ENCODE data around the gene S100A11.
"Not testable (repeated sequence)": the region's sequence is repeated elsewhere in the genome, so short reads cannot be mapped to it uniquely, and the experiment has no call there.

S100A11 gene

DNA sequence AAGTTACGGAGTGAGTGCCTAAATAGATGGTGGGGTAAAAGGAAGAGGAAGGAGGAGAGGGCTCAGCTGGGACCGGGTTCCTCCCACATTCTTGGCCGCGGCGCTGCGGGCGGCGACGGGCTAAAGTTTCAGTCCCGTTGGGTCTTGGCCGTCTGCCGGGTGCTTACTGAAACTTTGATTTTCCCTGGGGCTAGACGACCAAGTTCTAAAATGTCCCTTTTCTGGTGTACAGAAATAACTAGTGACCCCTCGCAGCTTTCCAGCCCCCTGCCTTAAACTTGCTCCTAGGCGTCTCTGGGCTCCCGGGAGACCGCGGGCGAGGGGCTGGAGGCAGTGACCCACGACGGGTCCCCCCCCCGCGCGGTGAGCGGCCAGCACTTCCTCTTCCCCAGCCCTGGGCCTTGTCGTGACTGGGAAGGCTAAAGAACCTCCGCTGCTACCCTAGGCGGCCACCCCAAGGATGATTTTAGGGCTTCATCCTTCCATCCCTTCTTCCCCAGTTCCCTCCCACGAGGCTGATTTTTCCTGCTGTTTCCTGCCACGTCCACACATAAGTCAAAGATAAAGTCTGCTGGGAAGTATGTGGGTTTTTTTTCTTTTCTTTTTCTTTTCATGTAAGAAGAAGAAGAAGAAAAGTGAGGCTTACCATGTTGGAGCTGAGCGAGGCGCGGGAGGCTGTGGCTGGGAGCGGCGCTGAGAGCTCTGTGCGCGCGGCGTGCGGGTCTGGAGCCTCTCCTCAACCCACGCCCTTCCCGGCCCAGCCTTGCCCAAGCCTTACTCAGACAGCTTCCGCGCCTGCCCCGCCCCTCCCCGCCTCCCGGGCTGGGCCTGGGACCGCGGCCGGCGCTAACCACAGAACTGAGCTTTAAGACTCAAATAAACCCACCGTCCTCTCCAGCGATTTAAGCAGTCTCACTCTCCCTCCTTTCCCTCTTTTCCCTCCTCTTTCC, at the start of gene S100A11:
TSS of gene S100A11 (minus strand) at position 738 of the 950 bp plus-strand sequence. CDS start at position 649, 89 bp downstream.
- DNase-seq (ENCODE audit: low read depth in 3 of 3), result peak; percentile 56 to 87 (median 61)

DNA sequence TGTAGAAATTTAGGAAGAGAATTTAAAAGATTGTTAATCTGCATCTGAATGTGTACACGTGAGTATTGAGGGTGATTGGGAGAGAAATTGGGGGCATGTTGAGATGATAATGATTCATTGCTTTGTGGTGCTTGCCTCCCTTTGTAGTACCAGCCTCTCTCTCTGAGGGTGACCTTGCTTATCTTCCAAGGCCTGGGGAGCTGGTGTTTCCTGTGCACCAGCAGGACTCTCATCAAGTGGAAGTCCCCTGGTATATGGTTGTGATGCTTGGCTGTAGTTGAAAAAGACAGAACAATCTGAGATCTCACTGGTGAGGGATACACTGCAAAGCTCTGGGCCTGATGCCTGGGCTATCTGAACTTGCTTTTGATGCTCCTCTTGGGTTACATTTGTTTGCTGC, 48.0 kb upstream of the S100A11 start:
- DNase-seq (ENCODE audit: low read depth in 3 of 3), result no peak

DNA sequence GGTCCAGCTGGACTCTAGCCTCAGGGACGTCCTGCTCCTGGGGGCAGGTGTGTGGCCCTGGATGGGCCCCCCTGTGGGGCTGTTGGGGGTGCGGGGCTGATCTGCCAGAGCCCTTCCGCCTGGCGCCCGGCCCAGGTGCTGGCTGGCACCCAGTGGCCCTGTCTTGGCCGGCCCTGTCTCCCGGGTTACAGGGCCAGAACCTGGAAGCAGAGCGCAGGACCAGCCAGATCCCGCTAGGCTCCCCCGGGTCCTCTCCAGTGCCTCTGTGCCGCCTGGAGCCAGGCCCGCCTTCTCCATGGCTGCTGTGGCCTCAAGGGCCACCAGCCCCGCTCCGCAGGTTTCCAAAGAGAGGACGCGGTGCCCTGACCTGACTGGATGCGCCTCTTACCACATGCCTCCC, 44.2 kb upstream of the S100A11 start:
- DNase-seq (ENCODE audit: low read depth in 3 of 3), result not testable (repeated sequence)

DNA sequence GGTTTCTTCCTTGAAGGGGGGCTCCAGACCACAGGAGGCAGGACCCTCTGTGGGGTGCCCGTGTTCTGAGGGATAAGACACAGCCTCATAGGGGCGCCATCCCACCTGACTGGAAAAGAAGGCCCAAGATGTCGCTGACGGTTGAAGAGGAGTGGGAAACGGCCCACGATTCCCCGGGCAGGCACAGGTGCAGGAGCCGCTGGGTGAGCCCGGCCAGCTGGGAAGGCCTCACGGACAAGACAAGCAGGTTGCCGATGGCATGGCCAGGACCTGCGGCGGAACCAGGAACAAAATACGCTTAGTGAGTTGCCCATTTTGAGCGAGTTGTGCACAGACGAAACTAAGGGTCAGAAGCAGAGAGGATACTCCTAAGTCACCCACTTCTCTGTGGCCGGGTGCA, 43.7 kb upstream of the S100A11 start:
- not testable (repeated sequence) for DNase-seq (ENCODE audit: low read depth in 3 of 3)

DNA sequence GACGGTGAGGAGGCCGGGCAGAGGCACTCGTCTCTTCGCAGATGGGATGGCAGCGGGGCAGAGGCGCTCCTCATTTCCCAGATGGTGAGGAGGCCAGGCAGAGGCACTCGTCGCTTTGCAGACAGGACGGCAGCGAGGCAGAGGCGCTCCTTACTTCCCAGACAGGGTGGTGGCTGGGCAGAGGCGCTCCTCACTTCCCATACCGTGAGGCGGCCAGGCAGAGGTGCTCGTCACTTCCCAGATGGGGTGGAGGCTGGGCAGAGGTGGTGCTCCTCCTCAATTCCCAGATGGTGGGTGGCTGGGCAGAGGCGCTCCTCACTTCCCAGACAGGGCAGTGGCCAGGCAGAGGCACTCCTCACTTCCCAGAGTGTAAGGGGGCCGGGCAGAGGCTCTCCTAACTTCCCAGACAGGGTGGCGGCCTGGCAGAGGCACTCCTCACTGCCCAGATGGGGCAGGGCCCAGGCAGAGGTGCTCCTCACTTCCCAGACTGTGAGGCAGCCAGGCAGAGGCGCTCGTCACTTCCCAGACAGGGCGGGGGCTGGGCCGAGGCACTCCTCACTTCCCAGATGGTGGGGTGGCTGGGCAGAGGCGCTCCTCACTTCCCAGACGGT, 42.1 kb upstream of the S100A11 start:
- DNase-seq (ENCODE audit: low read depth in 3 of 3), result no peak

DNA sequence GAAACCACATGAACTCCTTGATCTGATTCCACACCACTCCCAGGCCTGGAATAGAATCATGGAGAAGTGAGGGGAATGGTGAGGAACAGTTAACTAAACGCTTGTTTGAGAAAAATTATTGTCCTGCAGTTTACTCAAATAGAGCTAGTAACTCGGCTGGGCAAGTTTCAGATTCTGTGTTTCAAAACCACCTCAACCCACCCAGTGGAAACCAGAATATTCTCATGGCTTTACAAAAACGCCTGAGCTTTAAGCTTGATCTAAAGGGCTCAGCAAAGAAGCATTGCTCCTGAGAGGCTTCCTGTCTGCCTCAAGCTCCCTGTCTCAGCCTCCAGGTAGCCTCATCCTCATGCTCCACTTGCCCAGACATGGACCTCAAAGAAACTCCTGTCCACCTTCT, 35.5 kb upstream of the S100A11 start:
- DNase-seq (ENCODE audit: low read depth in 3 of 3), result no peak

DNA sequence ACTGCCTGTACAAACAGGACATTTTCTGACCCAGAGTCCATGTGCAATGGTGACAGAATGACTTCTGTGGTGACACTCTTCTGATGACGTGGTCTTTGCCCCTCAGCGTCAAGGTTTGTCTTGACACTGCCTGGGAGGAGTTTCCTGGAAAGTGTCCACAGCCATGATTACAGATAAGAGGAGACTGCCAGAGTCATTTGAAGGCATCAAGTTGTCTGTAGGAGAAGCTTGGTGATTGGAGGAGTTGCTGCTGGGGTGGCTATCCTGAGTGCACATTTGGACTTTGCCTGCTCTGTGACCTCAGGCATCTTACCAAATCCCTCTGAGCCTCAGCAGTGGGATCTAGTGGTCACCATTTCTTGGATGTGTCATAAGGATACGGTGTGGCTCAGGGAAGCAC, 34.3 kb upstream of the S100A11 start:
- no peak for DNase-seq (ENCODE audit: low read depth in 3 of 3)

DNA sequence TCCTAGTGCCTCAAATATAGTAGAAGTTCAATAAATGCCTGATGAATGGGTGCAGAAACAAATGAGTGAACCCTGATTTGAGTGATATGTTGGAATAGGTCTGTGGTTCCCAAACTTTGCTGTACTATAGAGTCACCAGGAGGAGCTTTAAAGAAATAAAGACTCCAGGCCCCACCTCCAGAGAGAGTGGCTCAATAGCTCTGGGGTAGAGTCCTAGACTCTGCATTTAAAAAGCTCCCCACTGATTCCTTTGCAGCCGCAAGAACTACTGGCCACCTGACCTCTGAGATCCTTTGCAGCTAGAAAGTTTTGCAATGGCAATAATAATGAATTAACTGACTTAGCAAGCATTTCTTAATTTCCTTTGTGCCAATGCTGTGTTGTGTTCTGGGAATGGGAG, 31.1 kb upstream of the S100A11 start:
- no peak for DNase-seq (ENCODE audit: low read depth in 3 of 3)

DNA sequence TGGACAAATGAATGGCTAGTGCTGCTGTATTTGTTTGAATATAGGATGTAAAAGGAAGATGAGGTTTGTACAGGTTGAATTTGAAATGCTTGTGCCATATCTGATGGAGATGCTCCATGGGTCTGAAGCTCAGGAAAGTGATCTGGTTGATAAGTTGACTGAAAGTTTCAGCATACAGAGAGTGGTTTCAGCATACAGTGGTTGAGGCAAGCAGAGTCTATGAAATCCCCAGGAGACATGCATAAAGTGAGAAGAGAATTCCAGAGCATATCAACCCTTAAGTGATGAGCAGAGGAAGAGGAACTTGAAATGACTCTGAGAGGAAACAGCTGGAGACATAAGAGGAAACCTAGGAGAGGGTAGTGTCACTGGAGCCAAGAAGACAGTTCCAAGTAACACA, 30.3 kb upstream of the S100A11 start:
- DNase-seq (ENCODE audit: low read depth in 3 of 3), result no peak

DNA sequence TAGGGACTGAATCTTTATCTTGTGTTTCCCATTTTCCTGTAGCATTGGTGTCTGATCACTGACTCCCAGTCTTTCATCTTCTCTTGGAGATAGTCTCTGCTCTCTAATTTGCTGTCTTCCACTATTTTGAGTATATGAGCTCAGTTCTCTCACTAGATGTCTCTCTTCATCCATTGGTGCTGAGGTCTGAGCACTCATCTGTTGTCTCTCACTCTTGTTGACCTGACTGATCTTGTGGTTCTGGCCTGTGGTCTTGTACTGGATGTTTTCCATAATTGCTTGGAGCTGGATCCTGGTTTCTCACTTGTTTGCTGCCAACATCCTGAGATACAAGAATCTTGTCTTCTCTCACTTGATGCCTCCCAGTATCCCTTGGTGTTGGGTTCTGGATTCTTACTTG, 25.1 kb upstream of the S100A11 start:
- DNase-seq (ENCODE audit: low read depth in 3 of 3), result no peak

DNA sequence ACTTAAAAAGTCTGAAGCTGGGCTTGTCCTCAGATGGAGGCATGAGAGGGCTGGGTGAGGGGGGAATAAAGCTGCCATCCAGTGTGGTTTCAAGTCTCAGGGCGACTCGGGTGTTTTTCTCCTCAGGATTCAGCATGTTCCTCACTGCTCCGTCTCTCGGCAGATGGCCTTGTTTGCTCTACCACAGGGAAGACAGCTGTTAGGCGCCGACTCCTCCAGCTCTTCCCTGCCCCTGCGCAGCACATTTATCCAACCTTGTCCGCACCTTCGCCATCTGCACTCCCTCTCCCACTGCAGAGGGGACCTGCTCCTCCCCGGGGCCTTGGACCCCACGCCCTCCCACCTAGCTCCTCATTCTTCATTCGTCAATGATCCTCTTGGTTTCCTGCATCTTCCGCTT, 16.6 kb upstream of the S100A11 start:
- DNase-seq (ENCODE audit: low read depth in 3 of 3), result no peak

DNA sequence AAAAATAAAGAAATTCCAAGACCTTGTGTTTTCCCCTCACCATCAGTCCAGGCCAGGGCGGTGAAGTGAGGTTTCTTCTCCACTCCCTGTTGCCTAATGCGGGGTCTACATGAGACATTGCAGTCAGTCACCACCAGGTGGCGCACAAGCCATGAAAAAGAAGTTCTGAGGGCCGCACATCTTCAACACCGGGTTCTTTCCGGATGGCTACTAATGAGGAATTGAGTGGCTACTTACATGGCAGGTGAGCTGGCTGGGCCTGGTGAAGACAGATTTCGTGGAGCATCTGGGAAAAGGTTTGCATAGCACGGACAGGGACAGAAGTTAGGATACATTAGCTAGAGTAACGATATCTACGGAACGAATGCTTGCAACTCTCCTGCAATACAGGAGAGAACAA, 15.8 kb upstream of the S100A11 start:
- peak; percentile 70 to 81 (median 79) for DNase-seq (ENCODE audit: low read depth in 3 of 3)

DNA sequence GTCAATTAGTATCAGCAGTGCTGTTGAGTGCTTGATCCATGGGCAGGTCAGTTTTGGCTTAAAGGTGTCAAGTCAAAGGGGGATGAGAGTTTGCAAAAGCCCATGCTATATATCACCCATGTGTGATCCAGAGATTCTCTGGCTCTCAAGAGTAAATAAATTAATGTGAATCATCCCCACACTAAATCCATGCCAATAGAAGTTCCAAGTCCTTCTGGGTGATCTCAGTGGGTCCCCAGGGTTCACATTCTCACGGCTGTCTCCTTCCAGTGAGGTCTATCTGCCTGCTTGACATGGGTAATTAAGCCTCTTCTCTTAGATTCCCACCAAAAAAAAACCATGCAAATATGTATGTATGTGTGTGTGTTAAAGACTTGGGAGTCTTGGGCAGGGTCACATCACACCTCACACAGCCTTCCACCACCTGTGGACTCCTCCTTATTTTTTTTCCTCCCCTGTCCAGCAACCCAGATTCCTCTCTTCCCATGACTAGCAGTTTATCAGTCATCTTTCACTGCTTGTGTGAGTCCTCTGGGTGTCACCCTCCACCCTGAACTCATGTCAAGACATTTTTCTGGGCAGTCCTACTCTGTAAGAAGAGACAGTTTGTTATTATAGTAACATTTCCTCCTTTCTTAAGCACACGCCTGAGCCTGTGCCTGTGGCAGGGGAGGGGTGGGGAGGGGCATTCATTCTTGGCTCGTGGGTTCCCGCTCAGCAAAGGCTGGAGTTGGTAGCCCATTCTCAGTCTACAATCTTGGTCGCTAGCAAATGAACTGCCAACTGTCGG, 14.3 kb upstream of the S100A11 start:
- DNase-seq (ENCODE audit: low read depth in 3 of 3), result no peak

DNA sequence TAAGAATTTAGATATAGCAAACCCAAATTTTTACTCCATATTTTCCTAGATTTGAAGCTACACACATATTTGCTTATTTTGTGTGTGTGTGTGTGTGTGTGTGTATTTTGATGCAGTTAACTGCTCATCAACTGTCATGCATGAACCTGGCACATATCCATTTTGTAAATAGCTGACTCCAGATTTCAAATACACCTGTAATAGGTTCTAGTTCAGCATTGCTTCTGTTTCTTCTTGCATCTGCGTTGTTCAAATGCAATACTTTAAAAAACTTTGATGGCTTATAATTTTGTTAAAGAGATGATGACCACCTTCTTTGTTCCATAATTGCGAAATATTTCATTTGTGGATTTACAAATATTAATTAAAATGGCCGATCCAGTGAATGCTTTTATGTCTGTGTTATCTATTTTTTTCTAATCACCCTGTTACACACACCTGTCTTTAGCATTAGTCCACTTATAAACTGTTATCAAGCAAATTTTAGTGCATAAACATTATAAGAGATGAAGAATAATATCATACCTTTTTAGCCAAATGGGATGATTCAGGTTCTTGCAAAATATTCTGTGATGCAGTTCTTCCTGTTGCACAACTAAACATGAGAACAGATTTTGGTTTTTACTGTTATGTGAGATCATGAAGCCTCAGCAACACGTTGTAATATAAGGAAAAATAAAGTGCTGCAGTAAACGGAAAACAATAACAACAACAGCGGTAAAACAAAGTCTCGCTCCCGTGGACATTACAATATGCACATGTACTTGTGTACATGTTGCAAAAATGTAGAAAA, 12.7 kb upstream of the S100A11 start:
- no peak for DNase-seq (ENCODE audit: low read depth in 3 of 3)

DNA sequence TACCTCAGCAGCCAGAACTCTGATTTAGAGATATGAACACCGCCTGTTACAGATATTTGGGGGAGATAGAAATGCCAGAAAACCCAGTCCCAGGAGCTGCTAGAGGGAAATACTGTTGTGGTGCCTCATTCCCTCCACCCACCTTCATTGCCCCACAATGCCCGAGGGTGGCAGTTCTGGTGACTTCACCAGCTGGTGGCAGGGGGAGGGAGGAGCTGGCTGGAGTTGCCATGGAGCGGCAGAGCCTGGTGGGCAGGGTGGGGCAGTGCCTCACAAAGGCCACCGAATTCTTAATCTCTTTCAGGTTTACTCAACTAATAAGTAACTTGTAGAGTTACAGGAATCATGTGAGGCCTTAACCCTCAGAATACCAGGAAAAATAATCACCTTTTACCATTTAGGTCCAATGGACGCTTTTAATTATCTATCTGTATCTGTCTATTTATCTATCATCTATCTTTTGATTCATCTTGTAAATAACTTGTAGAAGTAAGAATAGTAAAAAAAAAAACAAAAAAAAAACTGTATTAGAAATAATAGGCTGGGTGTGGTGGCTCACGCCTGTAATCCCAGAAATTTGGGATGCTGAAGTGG, 11.7 kb upstream of the S100A11 start:
- peak; percentile 28 to 61 (median 42) for DNase-seq (ENCODE audit: low read depth in 3 of 3)

DNA sequence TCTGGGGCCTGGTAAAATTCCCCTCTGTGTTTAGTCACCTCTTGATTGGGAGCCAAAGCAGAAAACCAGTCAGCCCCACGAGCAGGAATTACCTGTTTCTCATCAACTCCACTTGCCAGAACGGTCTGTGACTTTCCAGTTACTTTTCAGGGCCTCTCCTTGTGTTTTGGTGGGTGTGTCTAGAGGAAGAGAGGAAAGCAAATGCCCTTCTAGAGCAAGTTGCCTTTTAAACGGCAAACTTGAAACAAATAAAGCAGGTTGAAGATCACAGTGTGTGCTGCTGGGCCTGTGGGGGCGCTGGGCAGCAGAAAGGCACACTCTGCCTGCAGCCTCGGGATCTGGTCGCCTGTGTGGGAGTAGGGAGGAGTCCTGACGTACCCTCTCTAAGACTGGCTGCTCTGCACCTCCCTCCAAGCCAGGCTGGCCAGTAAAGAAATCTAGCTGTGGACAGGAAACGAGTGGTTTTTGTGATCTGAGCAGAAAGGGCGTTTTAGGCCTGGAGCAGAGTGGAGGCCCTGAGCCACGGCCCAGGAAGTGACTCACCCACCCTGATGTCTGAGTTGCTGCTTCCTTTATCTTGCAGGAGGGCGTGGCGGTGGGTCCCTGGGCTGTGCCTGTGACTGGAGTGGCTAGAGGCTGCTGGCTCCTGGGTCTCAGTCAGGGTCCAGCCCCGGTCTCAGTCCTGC, 11.1 kb upstream of the S100A11 start:
- DNase-seq (ENCODE audit: low read depth in 3 of 3), result peak; percentile 65 to 86 (median 73)

DNA sequence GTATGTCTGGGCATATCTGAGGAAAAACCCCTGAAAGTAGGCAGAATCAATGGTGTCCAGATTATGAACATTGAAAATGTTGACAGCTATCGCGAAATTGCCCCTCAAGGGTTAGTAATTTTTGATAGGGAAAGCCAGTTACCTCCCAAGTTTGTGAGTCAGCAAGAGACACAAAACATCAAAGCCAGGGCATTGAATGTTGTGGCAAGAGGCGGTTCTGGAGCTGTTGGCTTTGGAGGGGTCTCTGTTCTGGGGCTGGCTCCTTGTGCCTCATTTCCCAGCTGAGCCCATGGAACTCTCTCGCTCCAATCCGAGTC, 10.6 kb upstream of the S100A11 start:
- DNase-seq (ENCODE audit: low read depth in 3 of 3), result no peak

DNA sequence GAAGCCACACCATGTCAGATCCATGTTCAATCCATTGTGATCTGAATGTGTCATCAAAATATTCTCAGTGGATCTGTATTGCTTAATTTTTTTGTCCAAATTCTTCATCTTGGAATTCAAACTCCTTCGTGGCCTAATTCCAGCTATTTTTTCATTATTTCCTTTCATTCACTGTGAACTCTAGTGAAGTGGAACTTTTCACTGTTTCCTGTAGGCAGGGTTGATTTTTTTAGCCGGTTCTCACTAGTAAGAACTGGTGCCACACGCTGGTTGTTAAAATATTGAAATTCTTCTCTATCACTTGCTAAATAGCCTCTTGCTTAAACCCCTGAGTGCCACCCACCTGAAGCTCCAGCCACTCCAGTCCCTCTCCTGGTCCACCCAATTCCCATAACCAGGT, 7.6 kb upstream of the S100A11 start:
- no peak for DNase-seq (ENCODE audit: low read depth in 3 of 3)

DNA sequence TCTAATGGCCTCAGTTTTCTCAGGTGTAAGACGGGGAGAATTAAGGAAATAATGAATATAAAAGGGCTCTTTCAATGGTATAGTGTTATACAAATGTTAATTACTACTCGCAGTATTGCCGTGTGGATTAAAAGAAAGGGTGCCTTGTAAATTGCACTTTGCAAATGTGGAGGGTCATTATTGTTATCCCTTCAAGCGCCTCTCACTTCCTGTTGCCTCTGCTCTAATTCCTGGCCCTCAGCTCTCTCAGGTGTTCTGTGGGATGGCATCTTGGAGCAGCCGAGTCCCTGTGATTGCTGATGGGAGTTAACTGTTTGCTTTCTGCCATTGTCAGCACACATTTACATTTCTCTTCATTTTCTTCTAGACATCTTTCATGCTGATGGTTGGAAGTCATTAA, 7.1 kb upstream of the S100A11 start:
- no peak for DNase-seq (ENCODE audit: low read depth in 3 of 3)

DNA sequence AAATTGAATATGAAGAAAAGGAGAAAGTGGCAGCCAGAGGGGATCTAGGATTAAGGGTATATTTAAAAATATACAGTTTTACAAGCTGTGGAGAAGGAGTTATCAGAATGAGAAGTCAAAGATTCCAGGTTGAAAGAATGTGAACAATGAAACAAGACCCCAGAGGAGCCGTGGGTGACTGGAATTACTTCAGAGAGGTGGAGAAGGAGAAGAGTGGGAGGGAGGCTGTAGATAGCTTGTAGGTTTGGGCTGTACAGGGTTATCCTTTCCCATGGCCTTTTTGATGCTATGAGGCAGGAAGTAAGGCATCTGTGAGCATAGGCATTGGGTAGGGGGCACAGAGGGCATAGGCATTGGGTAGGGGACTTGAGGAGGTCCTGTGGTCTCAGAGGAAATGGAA, 5.2 kb upstream of the S100A11 start:
- no peak for DNase-seq (ENCODE audit: low read depth in 3 of 3)

DNA sequence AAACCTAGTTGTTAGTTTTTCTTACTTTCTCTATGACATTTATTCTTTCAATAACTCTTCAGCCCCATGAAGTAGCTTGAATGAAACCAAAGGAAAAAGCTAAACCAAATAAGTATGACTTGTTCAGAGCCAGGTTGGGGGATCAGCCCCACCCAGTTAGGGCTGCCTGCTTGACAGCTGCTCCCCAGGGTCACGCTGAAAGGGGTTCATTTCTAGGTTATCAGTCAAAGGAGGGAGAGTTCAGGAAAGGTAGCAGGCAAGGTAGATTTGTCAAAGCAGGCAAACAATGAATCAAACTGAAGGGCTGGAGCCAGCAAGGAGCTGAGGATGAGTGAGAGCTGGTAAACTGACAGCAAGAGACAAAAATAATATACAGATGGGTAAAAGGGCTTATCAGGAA, 3.1 kb upstream of the S100A11 start:
- no peak for DNase-seq (ENCODE audit: low read depth in 3 of 3)
